ENCODE measurements around the gene CDK3. TPM values are rescaled to one million over a fixed set of nuclear protein-coding genes. Genes with fewer than 3 reads are reported as not detected.

Gene CDK3
- polyA plus RNA-seq, 1 experiment: 2.9 TPM

DNA sequence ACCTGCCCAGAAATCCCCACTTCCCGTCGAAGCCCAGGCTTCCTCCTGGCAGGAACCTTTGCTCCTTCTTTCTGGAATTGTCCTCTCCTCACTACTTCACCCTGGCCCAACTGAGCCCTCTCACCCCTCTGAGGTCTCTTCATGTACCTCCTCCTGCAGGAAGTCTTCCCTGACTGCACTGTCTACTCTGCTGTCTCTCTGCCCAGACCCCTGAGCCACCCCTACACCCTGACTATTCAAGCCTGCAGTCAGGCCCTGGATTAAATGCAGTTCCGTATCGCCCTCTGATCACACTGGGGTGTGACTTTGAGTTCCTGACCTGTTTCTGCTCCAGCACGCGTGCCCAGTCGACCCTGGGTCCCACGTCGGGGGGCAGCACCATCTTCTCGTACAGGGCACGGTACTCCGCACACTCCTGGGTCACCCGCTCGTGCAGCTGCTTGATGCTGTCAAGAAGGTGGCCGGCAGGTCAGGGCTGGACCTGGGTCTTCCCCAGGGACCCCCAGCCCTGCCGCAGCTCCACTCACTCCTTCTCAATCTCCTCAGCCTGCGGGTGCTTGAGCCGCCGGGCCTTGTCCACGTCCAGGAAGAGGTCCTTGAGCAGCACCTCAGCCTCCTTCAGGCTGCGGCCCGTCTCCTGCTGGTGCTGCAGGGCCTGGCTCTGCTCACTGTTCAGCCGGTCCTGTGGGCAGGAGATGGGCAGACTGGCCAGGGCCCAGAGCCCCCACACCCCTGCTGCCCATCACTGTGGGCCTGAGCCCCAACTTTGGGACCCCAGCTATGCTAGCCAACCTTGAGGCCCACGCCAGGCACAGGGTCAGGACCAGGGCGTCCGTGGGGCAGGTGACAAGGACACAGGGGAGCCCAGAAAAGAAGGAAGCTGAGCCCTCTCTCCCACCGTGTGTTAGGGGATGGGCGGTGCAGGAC lies 22.6 kb downstream of the CDK3 start:
- H3K27me3 ChIP-seq (ENCODE audit: control insufficient read depth, insufficient read depth, low read length): peaks cover 9% of the 10 kb centered on the region
- DNase-seq (ENCODE audit: low read depth, low spot score): no peak
- TF ChIP-seq, protein P1, sequence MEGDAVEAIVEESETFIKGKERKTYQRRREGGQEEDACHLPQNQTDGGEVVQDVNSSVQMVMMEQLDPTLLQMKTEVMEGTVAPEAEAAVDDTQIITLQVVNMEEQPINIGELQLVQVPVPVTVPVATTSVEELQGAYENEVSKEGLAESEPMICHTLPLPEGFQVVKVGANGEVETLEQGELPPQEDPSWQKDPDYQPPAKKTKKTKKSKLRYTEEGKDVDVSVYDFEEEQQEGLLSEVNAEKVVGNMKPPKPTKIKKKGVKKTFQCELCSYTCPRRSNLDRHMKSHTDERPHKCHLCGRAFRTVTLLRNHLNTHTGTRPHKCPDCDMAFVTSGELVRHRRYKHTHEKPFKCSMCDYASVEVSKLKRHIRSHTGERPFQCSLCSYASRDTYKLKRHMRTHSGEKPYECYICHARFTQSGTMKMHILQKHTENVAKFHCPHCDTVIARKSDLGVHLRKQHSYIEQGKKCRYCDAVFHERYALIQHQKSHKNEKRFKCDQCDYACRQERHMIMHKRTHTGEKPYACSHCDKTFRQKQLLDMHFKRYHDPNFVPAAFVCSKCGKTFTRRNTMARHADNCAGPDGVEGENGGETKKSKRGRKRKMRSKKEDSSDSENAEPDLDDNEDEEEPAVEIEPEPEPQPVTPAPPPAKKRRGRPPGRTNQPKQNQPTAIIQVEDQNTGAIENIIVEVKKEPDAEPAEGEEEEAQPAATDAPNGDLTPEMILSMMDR (IDR thresholded peaks at IDR 0.05; ENCODE audit: low read depth, low read length): no peak
- no peaks in the 10 kb centered on the region; the same call in 1 of the 2 replicates for H3K9me3 ChIP-seq (ENCODE audit: control insufficient read depth, insufficient read depth, low read length)
- POLR2A ChIA-PET: interaction anchor here (0.5 kb wide), 1 partner anchor 30 kb away, joined by 3 read pairs; no protein-coding TSS in a partner anchor
- CTCF ChIA-PET: no interaction called here
- no peak overlapping the region for H3K4me3 ChIP-seq (ENCODE audit: low read depth, low read length)
- no peak overlapping the region for H3K27ac ChIP-seq (ENCODE audit: low read depth, low read length)

DNA sequence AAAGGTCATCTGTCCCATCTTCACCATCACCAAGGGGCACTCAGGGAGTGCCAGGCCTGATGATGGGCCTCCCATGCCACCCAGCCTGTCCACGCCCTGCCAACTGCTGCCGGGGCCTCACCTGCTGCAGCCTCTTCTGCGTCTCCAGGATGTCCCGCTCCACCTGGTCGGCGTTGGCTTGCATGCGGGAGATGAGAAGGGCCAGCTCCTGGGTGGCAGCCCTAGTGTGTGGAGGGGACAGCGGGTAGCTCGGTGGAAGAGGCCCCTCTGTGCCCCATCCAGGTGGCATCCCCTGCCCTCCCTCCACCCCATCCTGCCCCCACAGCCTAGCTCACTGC lies 23.2 kb downstream of the CDK3 start:
- Histone ChIP-seq H3K27ac (ENCODE audit: low read depth, low read length) (no peak overlapping the region), H3K4me3 (ENCODE audit: low read depth, low read length) (no peak overlapping the region), H3K27me3 (ENCODE audit: control insufficient read depth, insufficient read depth, low read length) (peaks cover 7% of the 10 kb centered on the region), H3K9me3 (ENCODE audit: control insufficient read depth, insufficient read depth, low read length) (no peaks in the 10 kb centered on the region; the same call in 1 of the 2 replicates)
- ChIA-PET POLR2A (no interaction called here), CTCF (no interaction called here)
- DNase-seq (ENCODE audit: low read depth, low spot score): no peak
- TF ChIP-seq, protein P1 (IDR thresholded peaks at IDR 0.05; ENCODE audit: low read depth, low read length): no peak

DNA sequence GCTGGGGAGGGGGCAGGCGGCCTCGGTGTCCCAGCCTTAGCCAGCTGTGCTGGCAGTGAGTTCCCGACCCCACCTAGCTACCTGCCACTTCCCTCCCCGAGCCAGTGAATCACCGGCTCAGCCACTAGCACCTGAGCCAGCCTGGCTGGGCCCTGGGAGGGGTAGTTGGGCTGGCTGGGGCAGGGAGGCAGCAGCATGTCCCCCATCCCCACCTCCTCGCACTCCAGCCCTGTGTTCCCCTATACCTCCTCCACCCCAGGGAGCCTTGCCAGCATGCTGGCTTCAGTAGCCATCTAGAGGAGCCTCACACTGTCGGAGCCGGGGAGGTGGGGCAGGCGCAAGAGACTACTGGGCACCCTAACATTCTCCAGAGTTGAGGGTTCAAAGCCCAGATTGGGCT lies 23.7 kb downstream of the CDK3 start:
- TF ChIP-seq, protein P1 (IDR thresholded peaks at IDR 0.05; ENCODE audit: low read depth, low read length): no peak
- Histone ChIP-seq H3K4me3 (ENCODE audit: low read depth, low read length) (no peak overlapping the region), H3K9me3 (ENCODE audit: control insufficient read depth, insufficient read depth, low read length) (no peaks in the 10 kb centered on the region), H3K27me3 (ENCODE audit: control insufficient read depth, insufficient read depth, low read length) (peaks cover 6% of the 10 kb centered on the region), H3K27ac (ENCODE audit: low read depth, low read length) (no peak overlapping the region)
- no peak for DNase-seq (ENCODE audit: low read depth, low spot score)
- POLR2A ChIA-PET: no interaction called here
- CTCF ChIA-PET: no interaction called here

DNA sequence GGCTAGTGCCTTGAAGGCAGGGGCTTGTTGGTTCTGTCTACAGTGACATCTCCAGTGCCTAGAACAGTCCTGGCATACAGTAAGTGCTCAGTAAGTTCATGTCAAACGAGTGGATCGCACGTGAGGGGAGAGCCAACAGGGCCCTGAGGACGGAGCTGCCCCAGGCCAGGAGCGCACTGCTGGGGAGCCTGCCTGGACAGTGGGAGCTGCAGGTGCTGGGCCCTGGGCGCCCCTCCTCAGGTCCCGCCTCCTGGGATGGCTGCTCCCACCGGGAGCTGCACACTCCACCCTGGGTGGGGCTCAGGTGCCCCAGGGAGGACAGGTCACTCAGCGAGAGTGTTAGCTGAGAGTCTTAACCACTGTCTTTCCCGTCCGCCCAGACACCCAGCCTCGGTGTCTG lies 24.6 kb downstream of the CDK3 start:
- DNase-seq (ENCODE audit: low read depth, low spot score): no peak
- CTCF ChIA-PET: interaction anchor here (0.7 to 1.1 kb wide), 2 partner anchors 11 to 15 kb away, joined by 3 to 4 read pairs; no protein-coding TSS in a partner anchor
- POLR2A ChIA-PET: no interaction called here
- no peak overlapping the region for H3K4me3 ChIP-seq (ENCODE audit: low read depth, low read length)
- no peaks in the 10 kb centered on the region for H3K9me3 ChIP-seq (ENCODE audit: control insufficient read depth, insufficient read depth, low read length)
- no peak overlapping the region for H3K27ac ChIP-seq (ENCODE audit: low read depth, low read length)
- peaks cover 4% of the 10 kb centered on the region for H3K27me3 ChIP-seq (ENCODE audit: control insufficient read depth, insufficient read depth, low read length)
- TF ChIP-seq, protein P1 (IDR thresholded peaks at IDR 0.05; ENCODE audit: low read depth, low read length): no peak

DNA sequence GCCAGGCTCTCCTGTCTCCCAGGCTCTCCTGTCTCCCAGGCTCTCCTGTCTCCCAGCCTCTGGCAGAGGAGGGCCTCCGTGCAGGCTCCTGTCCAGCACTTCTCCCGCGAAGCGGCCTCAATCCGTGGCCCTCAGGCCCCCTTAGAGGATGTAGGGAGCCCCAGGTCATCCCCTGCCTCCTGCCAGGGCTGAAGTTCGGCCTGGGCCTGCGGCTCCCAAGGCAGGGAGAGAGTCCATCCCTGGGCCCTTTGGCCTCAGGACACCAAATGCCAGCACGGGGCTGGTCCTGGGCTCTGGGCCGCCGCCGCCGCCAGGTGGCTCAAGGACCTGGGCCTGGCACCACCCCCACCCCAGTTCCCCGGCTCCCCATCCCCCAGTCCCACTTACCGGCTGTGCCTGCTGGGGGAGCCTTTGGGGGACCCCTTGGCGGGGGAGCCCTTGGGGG lies 26.1 kb downstream of the CDK3 start:
- ChIA-PET POLR2A (no interaction called here), CTCF (no interaction called here)
- no peak for DNase-seq (ENCODE audit: low read depth, low spot score)

More for the DNA sequence above, 26.1 kb downstream of the CDK3 start:
- H3K27ac ChIP-seq (ENCODE audit: low read depth, low read length): no peak overlapping the region
- peaks cover 4% of the 10 kb centered on the region for H3K27me3 ChIP-seq (ENCODE audit: control insufficient read depth, insufficient read depth, low read length)
- H3K4me3 ChIP-seq (ENCODE audit: low read depth, low read length): no peak overlapping the region
- no peaks in the 10 kb centered on the region for H3K9me3 ChIP-seq (ENCODE audit: control insufficient read depth, insufficient read depth, low read length)
- TF ChIP-seq, protein P1 (IDR thresholded peaks at IDR 0.05; ENCODE audit: low read depth, low read length): no peak

All from AG04450 (cell line).